ENCODE data around the gene RAD51B.
A peak's percentile ranks its signal among the peaks of the same experiment; 100 is the strongest.

RAD51B gene

GRCh38 chr14:68518761-68519670 lies 699.4 kb downstream of the RAD51B start:
- no peak for DNase-seq

- no peak for DNase-seq
Measured at GRCh38 chr14:68519671-68520187, 700.1 kb downstream of the RAD51B start.

- no peak for DNase-seq
Measured at GRCh38 chr14:68520637-68521556, 701.3 kb downstream of the RAD51B start.

- DNase-seq: no peak
Measured at GRCh38 chr14:68521557-68521901, 702.0 kb downstream of the RAD51B start.

- DNase-seq: no peak
Measured at GRCh38 chr14:68521961-68522509, 702.5 kb downstream of the RAD51B start.

GRCh38 chr14:68522510-68523325 lies 703.1 kb downstream of the RAD51B start:
- DNase-seq: no peak

- DNase-seq: no peak
Measured at GRCh38 chr14:68523326-68523610, 703.7 kb downstream of the RAD51B start.

- no peak for DNase-seq
Measured at GRCh38 chr14:68523989-68524725, 704.6 kb downstream of the RAD51B start.

GRCh38 chr14:68525516-68525915 lies 705.9 kb downstream of the RAD51B start:
- no peak for DNase-seq

- DNase-seq: peak in 2 of 56 donors; percentile 10 to 14
Measured at GRCh38 chr14:68526512-68527091, 707.0 kb downstream of the RAD51B start.

- DNase-seq: no peak
Measured at GRCh38 chr14:68527329-68527851, 707.8 kb downstream of the RAD51B start.

GRCh38 chr14:68528040-68528687 lies 708.6 kb downstream of the RAD51B start:
- no peak for DNase-seq

- no peak for DNase-seq
Measured at GRCh38 chr14:68530443-68530842, 710.9 kb downstream of the RAD51B start.

- DNase-seq: no peak
Measured at GRCh38 chr14:68532496-68532895, 712.9 kb downstream of the RAD51B start.

GRCh38 chr14:68534276-68534675 lies 714.7 kb downstream of the RAD51B start:
- no peak for DNase-seq

- no peak for DNase-seq
Measured at GRCh38 chr14:68535404-68536017, 715.9 kb downstream of the RAD51B start.

- no peak for DNase-seq
Measured at GRCh38 chr14:68536018-68536410, 716.4 kb downstream of the RAD51B start.

GRCh38 chr14:68538639-68539038 lies 719.1 kb downstream of the RAD51B start:
- DNase-seq: no peak
